Inferior parietal cortex (tissue), 1 donor: Measurements from ENCODE around the gene SCYGR4.
"Not testable (repeated sequence)": the region's sequence is repeated elsewhere in the genome, so short reads cannot be mapped to it uniquely, and the experiment has no call there.

Source experiments
- DNase-seq: peaks from one replicate; pipeline ENCODE4 v3.0.0-alpha.2; 2016; ENCODE audit errors: extremely low spot score

SCYGR4 gene, protein sequence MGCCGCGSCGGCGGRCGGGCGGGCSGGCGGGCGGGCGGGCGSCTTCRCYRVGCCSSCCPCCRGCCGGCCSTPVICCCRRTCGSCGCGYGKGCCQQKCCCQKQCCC

GRCh38 chr2:227617316-227618230 lies at the start of gene SCYGR4:
SCYGR4 (plus strand) TSS chr2:227617498; CDS start chr2:227617498, 0 bp downstream.
- DNase-seq, result no peak

- DNase-seq, result no peak
These were observed 48.5 kb upstream of the SCYGR4 start for GRCh38 chr2:227568852-227569169.

GRCh38 chr2:227570615-227571014 lies 46.7 kb upstream of the SCYGR4 start:
- DNase-seq, result no peak

DNA sequence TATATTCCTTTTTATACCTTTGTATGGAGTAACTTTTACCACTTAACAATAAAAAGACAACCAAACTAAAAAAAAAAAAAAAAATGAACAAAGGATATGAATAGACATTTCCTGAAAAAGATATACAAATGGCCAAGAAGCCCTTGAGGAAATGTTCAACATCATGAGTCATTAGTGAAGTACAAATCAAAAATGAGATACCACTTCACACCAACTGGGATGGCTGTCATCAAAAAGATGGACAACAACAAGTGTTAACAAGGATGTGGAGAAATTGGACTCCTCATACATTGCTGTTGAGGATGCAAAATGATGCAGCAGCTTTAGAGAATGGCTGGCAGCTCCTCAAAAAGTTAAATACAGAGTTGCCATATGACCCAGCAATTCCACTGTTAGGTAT lies 41.2 kb upstream of the SCYGR4 start:
- no peak for DNase-seq

- no peak for DNase-seq
These were observed 40.5 kb upstream of the SCYGR4 start for GRCh38 chr2:227576812-227577211.

- no peak for DNase-seq
These were observed 39.7 kb upstream of the SCYGR4 start for GRCh38 chr2:227577555-227577954.

- no peak for DNase-seq
These were observed 38.7 kb upstream of the SCYGR4 start for GRCh38 chr2:227578642-227579041.

DNA sequence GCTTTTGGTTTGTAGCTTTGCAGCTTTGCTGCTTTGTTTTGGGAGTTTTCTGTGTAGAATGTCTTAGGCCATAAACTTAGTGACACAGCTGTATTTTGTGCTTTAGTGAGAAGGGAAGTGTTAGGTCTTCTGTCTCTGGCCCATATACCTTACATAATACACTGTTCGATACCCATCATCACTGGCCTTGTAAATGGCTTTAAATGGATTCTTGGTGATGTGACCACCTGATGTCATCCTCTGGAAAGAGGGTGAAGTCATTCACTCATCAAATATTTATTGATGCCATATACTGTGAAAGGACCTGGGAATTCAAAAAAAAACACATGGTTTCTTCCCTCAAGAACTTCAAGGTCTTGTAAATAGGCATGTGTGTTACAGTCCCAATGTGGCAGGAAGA lies 37.5 kb upstream of the SCYGR4 start:
- no peak for DNase-seq

DNA sequence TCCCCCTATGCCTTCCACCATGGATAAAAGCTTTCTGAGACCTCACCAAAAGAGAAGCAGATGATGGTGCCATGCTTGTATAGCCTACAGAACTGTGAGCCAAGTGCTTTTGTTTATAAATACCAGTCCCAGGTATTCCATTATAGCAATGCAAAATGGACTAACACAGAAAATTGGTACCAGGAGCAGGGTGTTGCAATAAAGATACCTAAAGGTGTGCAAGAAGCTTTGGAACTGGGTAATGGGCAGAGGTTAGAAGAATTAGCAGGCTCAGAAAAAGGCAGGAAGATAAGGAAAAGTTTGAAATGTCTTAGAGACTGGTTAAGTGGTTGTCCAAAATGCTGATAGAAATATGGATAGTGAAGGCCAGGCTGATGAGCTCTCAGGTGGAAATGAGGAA lies 34.9 kb upstream of the SCYGR4 start:
- no peak for DNase-seq

DNA sequence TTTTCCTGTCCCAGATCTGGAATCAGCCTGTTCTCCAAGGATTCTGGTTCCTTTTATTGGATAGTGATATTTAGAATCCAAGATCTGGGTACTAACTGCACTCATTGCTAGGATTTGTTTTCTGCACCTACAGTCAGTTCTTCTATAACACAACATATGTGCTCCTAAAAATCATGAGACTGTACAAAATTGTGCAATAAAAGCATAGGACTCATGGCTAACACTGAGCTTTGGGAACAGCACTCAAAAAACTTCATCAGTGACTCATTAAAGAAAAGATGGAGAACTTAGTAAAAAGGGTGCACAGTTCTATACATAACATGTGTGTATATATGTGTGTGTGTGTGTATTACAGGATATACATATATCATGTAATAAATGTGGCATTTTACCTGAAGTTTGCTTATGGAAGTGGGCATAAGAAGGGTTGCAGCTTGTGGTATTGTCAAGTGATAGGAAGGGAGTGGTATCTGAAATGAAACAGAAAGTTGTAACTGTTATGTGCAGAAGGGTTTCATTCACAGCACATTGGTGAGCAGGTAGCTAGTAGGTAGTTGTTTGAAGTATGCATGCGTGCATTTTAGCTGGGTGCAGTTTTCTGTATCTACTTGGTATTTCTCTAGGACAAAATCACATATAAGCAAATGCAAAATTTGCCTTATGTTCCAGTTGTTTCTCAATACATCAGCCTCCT lies 24.5 kb upstream of the SCYGR4 start:
- no peak for DNase-seq

DNA sequence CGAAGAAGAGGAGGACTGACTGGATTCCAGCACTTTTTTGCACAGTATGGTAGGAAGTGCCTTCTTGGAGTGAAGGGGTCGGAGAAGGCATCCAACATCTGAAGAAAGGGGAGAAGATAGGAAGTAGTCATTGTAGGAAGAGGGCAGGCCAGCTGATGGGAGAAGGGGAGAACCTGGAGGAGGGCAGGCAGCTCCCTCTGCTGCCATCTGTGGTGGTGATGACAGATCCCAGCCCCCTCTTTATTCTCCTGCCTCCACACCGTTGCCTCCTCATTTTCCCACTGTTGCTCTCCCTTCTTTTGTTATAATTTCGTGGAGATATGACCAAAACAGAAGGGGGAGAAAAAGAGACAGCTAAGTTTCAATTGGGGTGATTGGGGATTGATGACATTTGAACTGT lies 21.5 kb upstream of the SCYGR4 start:
- no peak for DNase-seq

- DNase-seq, result no peak
These were observed 20.3 kb upstream of the SCYGR4 start for GRCh38 chr2:227597036-227597435.

DNA sequence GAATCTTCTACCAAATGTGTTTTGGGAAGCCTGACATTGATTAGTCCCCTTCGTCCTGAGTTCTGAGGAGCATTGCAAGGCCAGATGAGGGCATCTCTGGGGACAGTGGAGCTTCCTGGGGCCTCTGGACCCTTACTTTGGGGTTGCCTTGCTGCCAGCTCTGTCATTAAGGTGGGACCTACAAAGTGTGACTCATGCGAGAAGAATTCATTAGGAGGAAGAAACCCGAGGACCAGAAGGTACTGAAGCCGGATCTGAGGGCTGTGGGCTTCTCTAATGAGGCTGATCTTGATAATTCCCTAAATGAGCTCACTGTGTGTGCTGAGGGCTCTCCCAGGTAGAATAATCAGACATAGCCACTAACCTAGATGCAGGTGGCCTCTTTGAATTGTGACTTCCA lies 19.3 kb upstream of the SCYGR4 start:
- no peak for DNase-seq

GRCh38 chr2:227598835-227599503 lies 18.3 kb upstream of the SCYGR4 start, which contains the start of gene SCYGR2:
SCYGR2 (plus strand) TSS chr2:227598893; CDS start chr2:227598893, 0 bp downstream.
- not testable (repeated sequence) for DNase-seq

DNA sequence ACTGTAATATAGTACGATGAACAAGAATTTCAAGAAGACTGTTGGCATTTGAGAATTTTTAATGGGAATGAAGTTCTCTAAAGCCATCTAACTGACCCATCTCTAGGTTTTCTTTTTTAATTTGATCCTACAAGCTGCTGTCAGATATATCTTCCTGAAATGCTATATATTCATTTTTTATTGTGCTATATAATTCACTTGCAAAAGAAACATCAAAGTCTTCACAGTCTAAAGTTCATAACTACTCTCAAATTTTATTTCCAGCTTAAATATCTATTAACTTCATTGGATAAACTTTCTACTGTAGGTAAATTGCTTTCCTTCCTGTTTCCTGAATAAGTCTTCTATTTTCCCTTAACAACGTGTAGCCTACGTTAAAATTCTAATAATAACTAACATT lies 14.9 kb upstream of the SCYGR4 start:
- no peak for DNase-seq

GRCh38 chr2:227606476-227606875 lies 10.8 kb upstream of the SCYGR4 start:
- no peak for DNase-seq

GRCh38 chr2:227607941-227608340 lies 9.4 kb upstream of the SCYGR4 start:
- DNase-seq, result no peak

DNA sequence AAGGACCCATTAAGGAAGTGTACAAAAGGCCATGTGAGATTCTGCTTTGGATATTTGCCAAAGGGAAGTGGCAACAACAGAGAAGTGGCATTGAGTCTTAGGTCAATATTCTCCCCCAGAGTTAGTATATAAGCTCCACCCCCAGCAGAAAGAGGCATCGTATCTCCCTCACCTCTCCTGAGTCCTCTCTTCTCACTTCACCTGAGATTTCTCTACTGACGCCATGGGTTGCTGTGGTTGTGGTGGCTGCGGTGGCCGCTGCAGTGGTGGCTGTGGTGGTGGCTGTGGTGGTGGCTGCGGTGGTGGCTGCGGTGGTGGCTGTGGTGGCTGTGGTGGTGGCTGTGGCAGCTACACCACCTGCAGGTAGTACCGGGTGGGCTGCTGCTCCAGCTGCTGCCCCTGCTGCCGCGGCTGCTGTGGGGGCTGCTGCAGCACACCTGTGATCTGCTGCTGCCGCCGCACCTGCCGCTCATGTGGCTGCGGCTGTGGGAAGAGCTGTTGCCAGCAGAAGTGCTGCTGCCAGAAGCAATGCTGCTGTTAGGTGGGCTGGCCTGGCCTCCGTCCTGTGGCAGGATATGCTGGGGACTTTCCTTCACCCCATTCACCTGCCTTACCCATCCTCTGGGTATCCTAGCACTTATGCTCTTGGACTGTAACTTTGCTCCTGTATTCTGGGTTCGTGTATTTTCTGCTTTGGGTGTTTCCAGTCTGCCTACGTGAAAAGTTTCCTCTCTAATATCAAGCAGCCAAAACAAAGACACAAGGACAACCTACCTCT lies 8.5 kb upstream of the SCYGR4 start:
- no peak for DNase-seq

DNA sequence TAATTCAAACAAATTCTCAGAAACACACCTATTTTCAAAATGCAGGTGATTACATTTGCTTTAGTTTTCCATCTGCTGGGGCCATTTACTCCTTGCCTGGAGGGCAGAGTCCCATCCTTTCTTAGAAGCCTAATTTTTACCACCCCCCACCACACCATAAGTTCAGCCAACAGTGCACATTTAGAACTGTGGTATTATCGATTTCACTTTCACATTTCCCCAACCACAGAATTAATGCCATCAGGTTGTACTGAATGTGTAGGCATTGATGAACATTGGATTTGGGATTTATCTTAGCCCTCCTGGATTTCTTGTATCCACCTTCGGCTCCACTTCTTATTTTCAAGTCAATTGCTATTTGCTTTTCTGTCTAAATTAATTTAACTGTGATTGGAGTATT lies 7.2 kb upstream of the SCYGR4 start:
- no peak for DNase-seq

DNA sequence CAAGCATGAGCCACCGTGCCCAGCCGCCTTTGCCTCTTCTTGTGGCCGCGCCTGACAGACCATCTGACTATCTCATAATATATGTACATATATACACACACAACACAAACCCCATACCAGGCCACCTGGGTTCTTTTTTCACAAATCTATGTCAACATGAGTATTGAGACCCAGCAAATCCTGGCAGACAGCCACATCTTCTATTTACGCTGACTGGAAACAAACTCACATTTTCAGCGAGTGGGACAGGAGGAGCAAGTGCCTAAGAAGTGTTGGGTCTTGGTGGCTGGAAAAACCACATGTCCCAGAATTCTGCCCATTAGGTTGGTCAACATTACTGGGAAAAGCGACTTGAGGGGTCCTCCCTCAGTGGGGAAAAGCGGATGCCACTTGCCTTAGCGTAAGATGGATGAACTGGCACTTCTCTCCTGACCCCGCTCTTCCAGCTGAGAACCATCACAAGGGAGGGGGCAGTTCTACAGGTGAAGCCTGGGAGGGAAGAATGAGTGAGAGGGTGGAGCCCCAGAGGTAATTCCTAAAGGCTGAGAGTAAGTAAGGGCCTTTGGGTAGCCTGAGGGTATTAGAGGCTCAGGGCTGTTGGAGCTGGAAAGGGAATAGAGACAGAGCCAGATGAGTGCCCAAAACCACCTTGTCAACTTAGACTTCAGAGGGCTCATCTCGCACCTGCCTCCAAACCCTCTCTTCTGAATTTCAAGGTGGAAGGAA lies 4.6 kb upstream of the SCYGR4 start:
- no peak for DNase-seq

DNA sequence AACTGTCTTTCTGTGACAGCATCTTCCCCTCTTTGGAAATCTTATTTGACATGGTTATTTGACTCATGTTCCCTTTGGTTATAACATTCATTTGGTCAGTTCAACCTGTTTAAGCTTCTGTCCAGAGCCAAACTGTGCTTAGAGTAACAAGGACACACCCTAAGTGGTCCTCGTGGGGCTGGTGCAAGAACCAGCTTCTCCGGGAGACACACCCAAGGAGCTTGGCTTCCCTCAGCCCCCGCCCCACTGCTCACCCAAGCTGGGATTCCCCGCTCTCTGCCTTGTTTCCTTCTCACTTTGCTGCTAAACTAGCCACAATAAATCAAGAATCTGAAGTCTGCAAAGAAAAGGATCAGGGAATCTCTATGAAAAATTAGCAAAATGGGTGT lies 4.0 kb upstream of the SCYGR4 start:
- DNase-seq, result no peak
